SK-N-SH treated with all-trans-retinoic acid at 6 μM for 48 hours (cell line): ENCODE results near the gene ZEB2.

Experiments used
- ATAC-seq: fragments of 200-7000 bp; cut with Tn5 transposase; 3 replicates; pipeline ENCODE4 v1.9.1; 2020; ENCODE audit warnings: mild to moderate bottlenecking, moderate library complexity
- ARNTL ChIP-seq: fragments of 450-650 bp; formaldehyde crosslinking; IDR thresholded peaks from 2 replicates; pipeline ENCODE4 v1.5.0; 2020; ENCODE audit warnings: low read depth, mild to moderate bottlenecking, moderate library complexity, borderline replicate concordance
- CREB5 ChIP-seq: fragments of 250-450 bp; sonication (Bioruptor Pico); IDR thresholded peaks from 2 replicates; pipeline ENCODE4 v1.5.1; 2020; ENCODE audit warnings: low read depth, mild to moderate bottlenecking, moderate library complexity
- CSDC2 ChIP-seq: fragments of 250-450 bp; sonication (Bioruptor Pico); IDR thresholded peaks from 2 replicates; pipeline ENCODE4 v1.5.0; 2020; ENCODE audit warnings: mild to moderate bottlenecking, moderate library complexity
- CSRNP3 ChIP-seq: fragments of 250-450 bp; sonication (Bioruptor Pico); IDR thresholded peaks from 2 replicates; pipeline ENCODE4 v1.5.1; 2021; ENCODE audit warnings: mild to moderate bottlenecking, moderate library complexity
- ESRRG ChIP-seq: fragments of 250-450 bp; sonication (Bioruptor Pico); IDR thresholded peaks from 2 replicates; pipeline ENCODE4 v1.6.1; 2021; ENCODE audit warnings: mild to moderate bottlenecking
- ISL1 ChIP-seq: fragments of 250-450 bp; sonication (Bioruptor Pico); IDR thresholded peaks from 2 replicates; pipeline ENCODE4 v2.1.2; 2022; ENCODE audit warnings: mild to moderate bottlenecking, moderate library complexity
- OSR1 ChIP-seq: fragments of 250-450 bp; sonication (Bioruptor Pico); IDR thresholded peaks from 2 replicates; pipeline ENCODE4 v1.8.0; 2022; ENCODE audit warnings: moderate library complexity, mild to moderate bottlenecking, inconsistent platforms
- PATZ1 ChIP-seq: fragments of 250-450 bp; sonication (Bioruptor Pico); IDR thresholded peaks from 2 replicates; pipeline ENCODE4 v1.8.0; 2020; ENCODE audit warnings: mild to moderate bottlenecking, moderate library complexity, borderline replicate concordance
- POU6F1 ChIP-seq: fragments of 250-450 bp; sonication (Bioruptor Pico); IDR thresholded peaks from 2 replicates; pipeline ENCODE4 v1.8.0; 2021; ENCODE audit warnings: low read depth, mild to moderate bottlenecking, moderate library complexity, borderline replicate concordance
- PPARA ChIP-seq: fragments of 250-450 bp; sonication (Bioruptor Pico); IDR thresholded peaks from 2 replicates; pipeline ENCODE4 v1.5.0; 2020; ENCODE audit warnings: mild to moderate bottlenecking, borderline replicate concordance
- RARB ChIP-seq: fragments of 250-450 bp; sonication (Bioruptor Pico); IDR thresholded peaks from 2 replicates; pipeline ENCODE4 v1.8.0; 2021; ENCODE audit warnings: mild to moderate bottlenecking, moderate library complexity
- SNAI2 ChIP-seq: fragments of 250-450 bp; sonication (Bioruptor Pico); IDR thresholded peaks from 2 replicates; pipeline ENCODE4 v1.5.0; 2020; ENCODE audit warnings: mild to moderate bottlenecking, moderate library complexity
- TCF4 ChIP-seq: fragments of 250-450 bp; sonication (Bioruptor Pico); IDR thresholded peaks from 2 replicates; pipeline ENCODE4 v1.8.0; 2021; ENCODE audit warnings: mild to moderate bottlenecking, moderate library complexity, borderline replicate concordance
- TOX ChIP-seq: fragments of 250-450 bp; sonication (Bioruptor Pico); IDR thresholded peaks from 2 replicates; pipeline ENCODE4 v1.8.0; 2021; ENCODE audit warnings: mild to moderate bottlenecking, moderate library complexity, borderline replicate concordance
- TSHZ2 ChIP-seq: fragments of 250-450 bp; sonication (Bioruptor Pico); IDR thresholded peaks from 2 replicates; pipeline ENCODE4 v1.5.0; 2020; ENCODE audit warnings: mild to moderate bottlenecking, moderate library complexity
- ZC3H10 ChIP-seq: fragments of 250-450 bp; sonication (Bioruptor Pico); IDR thresholded peaks from 2 replicates; pipeline ENCODE4 v1.5.1; 2021; ENCODE audit warnings: mild to moderate bottlenecking, moderate library complexity
- ZFP3 ChIP-seq: fragments of 250-450 bp; sonication (Bioruptor Pico); IDR thresholded peaks from 2 replicates; pipeline ENCODE4 v1.5.0; 2020; ENCODE audit warnings: mild to moderate bottlenecking, moderate library complexity
- ZFP30 ChIP-seq: fragments of 450-650 bp; formaldehyde crosslinking; IDR thresholded peaks from 2 replicates; pipeline ENCODE4 v1.5.0; 2022; ENCODE audit warnings: mild to moderate bottlenecking, moderate library complexity
- ZNF565 ChIP-seq: fragments of 450-650 bp; formaldehyde crosslinking; conservative IDR thresholded peaks from 2 replicates; pipeline ENCODE4 v1.5.0; 2020; ENCODE audit warnings: low read depth, mild to moderate bottlenecking, moderate library complexity

ZEB2 gene

GRCh38 chr2:144539289-144539782 lies 19.4 kb upstream of the ZEB2 start (continued):
- TF ChIP-seq RARB (CRISPR knock-in tag) (no peak), ZFP3 (CRISPR knock-in tag) (no peak), CSDC2 (CRISPR knock-in tag) (no peak), ESRRG (CRISPR knock-in tag) (no peak)
- TF ChIP-seq, all 23 proteins: peak for 0

- TF ChIP-seq TOX (CRISPR knock-in tag) = no peak
- ATAC-seq = no peak
Observed at GRCh38 chr2:144535300-144535699, 15.4 kb upstream of the ZEB2 start.

- TF ChIP-seq ZFP3 (CRISPR knock-in tag) (no peak), CSDC2 (CRISPR knock-in tag) (no peak), RARB (CRISPR knock-in tag) (no peak), PPARA (CRISPR knock-in tag) (no peak), ZNF565 (CRISPR knock-in tag) (no peak), PATZ1 (CRISPR knock-in tag) (no peak), POU6F1 (CRISPR knock-in tag) (no peak), ARNTL (CRISPR knock-in tag) (no peak), ISL1 (no peak), OSR1 (CRISPR knock-in tag) (no peak), ZC3H10 (no peak), ZFP30 (CRISPR knock-in tag) (no peak), CSRNP3 (CRISPR knock-in tag) (no peak), TCF4 (CRISPR knock-in tag) (no peak)
- ATAC-seq = no peak
Observed at GRCh38 chr2:144533221-144533620, 13.3 kb upstream of the ZEB2 start.

- no peak for TF ChIP-seq ZFP3 (CRISPR knock-in tag)
- TF ChIP-seq, all 23 proteins: peak for 0
- ATAC-seq = no peak
Observed at GRCh38 chr2:144530596-144530995, 10.7 kb upstream of the ZEB2 start.

- no peak for TF ChIP-seq ARNTL (CRISPR knock-in tag)
- TF ChIP-seq CSDC2 (CRISPR knock-in tag) = no peak
- no peak for TF ChIP-seq CREB5
- no peak for TF ChIP-seq POU6F1 (CRISPR knock-in tag)
- no peak for TF ChIP-seq ISL1
- no peak for TF ChIP-seq PATZ1 (CRISPR knock-in tag)
- TF ChIP-seq TOX (CRISPR knock-in tag) = no peak
- no peak for TF ChIP-seq ESRRG (CRISPR knock-in tag)
- TF ChIP-seq ZFP30 (CRISPR knock-in tag) = no peak
- TF ChIP-seq SNAI2 (CRISPR knock-in tag) = no peak
- no peak for TF ChIP-seq TSHZ2 (CRISPR knock-in tag)
Observed at GRCh38 chr2:144529841-144530240, 9.9 kb upstream of the ZEB2 start.

More at GRCh38 chr2:144529841-144530240, 9.9 kb upstream of the ZEB2 start:
- no peak for ATAC-seq
